Measurements from ENCODE around the gene RNF126.
"Not testable (repeated sequence)": the region's sequence is repeated elsewhere in the genome, so short reads cannot be mapped to it uniquely, and the experiment has no call there.

RNF126 gene

DNA sequence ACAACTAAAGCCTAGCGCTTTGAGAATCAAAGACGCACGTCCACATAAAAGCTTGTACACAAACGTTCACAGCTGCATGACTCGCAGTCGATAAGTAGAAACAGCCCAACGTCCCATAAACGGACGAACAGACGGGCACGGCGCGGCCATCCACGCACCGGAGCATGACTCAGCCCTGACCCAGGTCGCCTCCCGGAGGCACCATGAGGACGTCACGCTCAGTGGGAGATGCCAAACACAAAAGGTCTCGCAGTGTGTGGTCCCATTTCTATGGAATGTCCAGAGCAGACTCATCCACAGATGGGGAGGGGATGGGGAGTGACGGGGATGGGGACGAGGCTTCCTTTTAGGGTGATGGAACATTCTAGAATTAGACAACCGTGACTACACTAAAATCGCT lies 39.0 kb downstream of the RNF126 start:
- H3K4me1 ChIP-seq (ENCODE audit: low read depth, poor library complexity, severe bottlenecking), result no peaks in the 10 kb centered on the region
- TF ChIP-seq, protein P1, sequence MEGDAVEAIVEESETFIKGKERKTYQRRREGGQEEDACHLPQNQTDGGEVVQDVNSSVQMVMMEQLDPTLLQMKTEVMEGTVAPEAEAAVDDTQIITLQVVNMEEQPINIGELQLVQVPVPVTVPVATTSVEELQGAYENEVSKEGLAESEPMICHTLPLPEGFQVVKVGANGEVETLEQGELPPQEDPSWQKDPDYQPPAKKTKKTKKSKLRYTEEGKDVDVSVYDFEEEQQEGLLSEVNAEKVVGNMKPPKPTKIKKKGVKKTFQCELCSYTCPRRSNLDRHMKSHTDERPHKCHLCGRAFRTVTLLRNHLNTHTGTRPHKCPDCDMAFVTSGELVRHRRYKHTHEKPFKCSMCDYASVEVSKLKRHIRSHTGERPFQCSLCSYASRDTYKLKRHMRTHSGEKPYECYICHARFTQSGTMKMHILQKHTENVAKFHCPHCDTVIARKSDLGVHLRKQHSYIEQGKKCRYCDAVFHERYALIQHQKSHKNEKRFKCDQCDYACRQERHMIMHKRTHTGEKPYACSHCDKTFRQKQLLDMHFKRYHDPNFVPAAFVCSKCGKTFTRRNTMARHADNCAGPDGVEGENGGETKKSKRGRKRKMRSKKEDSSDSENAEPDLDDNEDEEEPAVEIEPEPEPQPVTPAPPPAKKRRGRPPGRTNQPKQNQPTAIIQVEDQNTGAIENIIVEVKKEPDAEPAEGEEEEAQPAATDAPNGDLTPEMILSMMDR (conservative IDR thresholded peaks at IDR 0.05; ENCODE audit: low read depth, low read length), result no peak
- no peak overlapping the region for H3K9ac ChIP-seq
- H3K4me3 ChIP-seq (IDR thresholded peaks at IDR 0.05; ENCODE audit: insufficient read depth, low read depth, low read length), result no peak overlapping the region
- H2AFZ ChIP-seq (ENCODE audit: low read depth), result no peak overlapping the region
- no peak overlapping the region for H3K27ac ChIP-seq
- no peaks in the 10 kb centered on the region for H3K36me3 ChIP-seq (ENCODE audit: insufficient read depth)
- no peaks in the 10 kb centered on the region for H3K27me3 ChIP-seq (ENCODE audit: insufficient read depth, low read depth)
- no peak overlapping the region for H3K4me2 ChIP-seq
- no peaks in the 10 kb centered on the region for H4K20me1 ChIP-seq (ENCODE audit: insufficient read depth)
- no peaks in the 10 kb centered on the region for H3K79me2 ChIP-seq (ENCODE audit: insufficient read depth, low read depth)

DNA sequence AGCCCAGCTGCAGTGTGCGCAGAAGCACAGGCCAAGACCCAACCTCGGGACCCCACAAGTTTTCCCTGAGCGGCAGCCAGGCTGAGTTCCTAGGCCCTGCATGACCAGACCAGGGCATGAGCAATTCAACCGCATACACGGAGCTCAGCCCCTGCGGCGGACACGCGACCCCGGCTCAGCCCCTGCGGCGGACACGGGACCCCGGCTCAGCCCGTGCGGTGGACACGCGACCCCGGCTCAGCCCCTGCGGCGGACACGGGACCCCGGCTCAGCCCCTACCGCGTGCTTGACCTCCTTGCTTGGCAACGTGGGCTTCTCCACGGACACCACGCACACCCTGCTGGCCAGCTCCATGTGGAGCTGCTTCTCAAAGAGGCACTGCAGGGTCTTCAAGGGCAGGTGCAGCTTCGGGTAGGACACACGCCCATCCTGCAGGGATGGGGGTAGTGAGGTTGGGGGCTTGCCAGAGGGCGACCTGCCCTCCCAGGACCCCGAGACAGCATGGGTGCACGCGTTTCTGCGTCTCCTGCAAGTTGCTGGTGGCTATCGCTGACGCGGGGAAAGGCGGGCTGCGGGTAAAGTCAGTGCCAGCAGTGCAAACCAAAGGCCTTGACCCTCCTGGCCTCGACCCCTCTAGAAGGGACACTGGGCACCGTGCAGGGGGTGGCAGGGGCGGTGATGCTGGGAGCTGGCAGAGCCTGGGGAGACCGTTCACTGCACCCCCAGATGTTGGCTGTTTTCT lies 39.7 kb downstream of the RNF126 start:
- Histone ChIP-seq H3K36me3 (ENCODE audit: insufficient read depth) (no peaks in the 10 kb centered on the region), H3K9ac (no peak overlapping the region)
- TF ChIP-seq, protein P1 (conservative IDR thresholded peaks at IDR 0.05; ENCODE audit: low read depth, low read length), result no peak

DNA sequence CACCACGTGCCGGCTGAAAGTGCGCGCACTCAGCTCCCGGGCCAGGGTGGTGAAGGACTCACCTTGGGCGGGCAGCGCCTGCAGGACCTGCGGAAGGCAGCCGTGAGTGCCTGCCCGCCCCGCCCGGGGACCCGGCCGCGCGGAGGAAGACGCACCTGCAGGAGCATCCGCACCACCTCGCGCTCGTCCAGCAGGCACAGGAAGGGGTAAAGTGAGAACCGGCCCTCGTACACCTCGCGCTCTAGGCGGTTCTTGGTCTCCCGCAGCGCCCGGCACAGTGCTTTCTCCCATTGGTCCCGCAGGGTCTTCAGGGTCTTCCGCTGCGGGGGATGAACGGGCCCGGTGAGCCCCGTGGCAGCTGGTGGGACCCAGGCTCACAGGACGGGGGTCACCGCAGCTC lies 40.3 kb downstream of the RNF126 start:
- Histone ChIP-seq H4K20me1 (ENCODE audit: insufficient read depth) (no peaks in the 10 kb centered on the region), H3K4me3 (IDR thresholded peaks at IDR 0.05; ENCODE audit: insufficient read depth, low read depth, low read length) (no peak overlapping the region), H3K79me2 (ENCODE audit: insufficient read depth, low read depth) (no peaks in the 10 kb centered on the region), H3K27me3 (ENCODE audit: insufficient read depth, low read depth) (no peaks in the 10 kb centered on the region), H3K4me1 (ENCODE audit: low read depth, poor library complexity, severe bottlenecking) (no peaks in the 10 kb centered on the region), H3K4me2 (no peak overlapping the region), H3K36me3 (ENCODE audit: insufficient read depth) (no peaks in the 10 kb centered on the region), H3K27ac (no peak overlapping the region), H2AFZ (ENCODE audit: low read depth) (no peak overlapping the region), H3K9ac (no peak overlapping the region)
- TF ChIP-seq, protein P1 (conservative IDR thresholded peaks at IDR 0.05; ENCODE audit: low read depth, low read length), result no peak

More for the DNA sequence above, 39.7 kb downstream of the RNF126 start:
- Histone ChIP-seq H3K79me2 (ENCODE audit: insufficient read depth, low read depth) (no peaks in the 10 kb centered on the region), H3K4me3 (IDR thresholded peaks at IDR 0.05; ENCODE audit: insufficient read depth, low read depth, low read length) (no peak overlapping the region), H3K4me2 (no peak overlapping the region), H3K4me1 (ENCODE audit: low read depth, poor library complexity, severe bottlenecking) (no peaks in the 10 kb centered on the region), H3K27ac (no peak overlapping the region), H2AFZ (ENCODE audit: low read depth) (no peak overlapping the region), H4K20me1 (ENCODE audit: insufficient read depth) (no peaks in the 10 kb centered on the region), H3K27me3 (ENCODE audit: insufficient read depth, low read depth) (no peaks in the 10 kb centered on the region)

DNA sequence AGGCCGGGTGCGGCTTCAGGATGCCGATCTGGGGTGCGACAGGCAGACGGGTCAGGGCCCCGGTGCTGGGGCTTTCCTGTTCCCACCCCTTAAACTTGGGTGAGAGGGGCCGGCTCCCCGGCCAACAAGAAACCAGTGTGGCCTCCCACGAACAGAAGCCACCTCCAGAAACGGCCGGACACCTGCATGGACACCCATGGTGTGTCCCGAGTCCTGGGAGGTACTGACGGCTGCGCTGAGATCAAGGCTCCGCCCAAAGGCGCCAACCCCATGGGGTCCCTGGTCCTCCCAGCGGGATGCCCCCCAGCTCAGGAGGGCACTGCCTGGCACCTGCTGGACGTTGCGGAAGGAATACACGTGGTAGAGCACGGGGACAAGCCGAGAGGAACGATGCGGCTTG lies 41.2 kb downstream of the RNF126 start:
- Histone ChIP-seq H3K9ac (no peak overlapping the region), H3K79me2 (ENCODE audit: insufficient read depth, low read depth) (no peaks in the 10 kb centered on the region), H3K4me2 (no peak overlapping the region), H3K27ac (no peak overlapping the region), H3K36me3 (ENCODE audit: insufficient read depth) (no peaks in the 10 kb centered on the region), H3K27me3 (ENCODE audit: insufficient read depth, low read depth) (no peaks in the 10 kb centered on the region), H2AFZ (ENCODE audit: low read depth) (no peak overlapping the region), H3K4me3 (IDR thresholded peaks at IDR 0.05; ENCODE audit: insufficient read depth, low read depth, low read length) (no peak overlapping the region), H3K4me1 (ENCODE audit: low read depth, poor library complexity, severe bottlenecking) (no peaks in the 10 kb centered on the region), H4K20me1 (ENCODE audit: insufficient read depth) (no peaks in the 10 kb centered on the region)
- TF ChIP-seq, protein P1 (conservative IDR thresholded peaks at IDR 0.05; ENCODE audit: low read depth, low read length), result no peak

DNA sequence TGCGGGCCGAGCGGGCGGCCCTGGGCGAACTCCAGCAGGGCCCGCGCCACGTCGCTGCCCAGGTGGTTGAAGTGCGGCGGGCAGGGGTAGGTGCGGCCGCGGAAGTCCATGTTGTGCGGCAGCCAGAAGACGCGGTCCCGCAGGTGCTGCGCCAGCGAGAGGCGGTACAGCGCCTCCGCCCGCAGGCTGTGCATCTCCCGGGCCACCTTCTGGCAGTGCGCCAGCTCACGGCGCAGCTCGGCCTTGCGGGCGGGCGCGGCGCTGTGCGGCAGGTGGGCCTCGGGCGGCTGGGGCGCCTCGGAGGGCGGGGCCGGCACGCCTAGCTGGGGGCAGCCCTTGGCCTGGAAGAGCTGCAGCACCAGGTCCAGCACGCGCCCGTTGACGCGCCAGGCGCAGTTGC lies 41.8 kb downstream of the RNF126 start:
- H2AFZ ChIP-seq (ENCODE audit: low read depth); H3K4me2 ChIP-seq; H3K4me3 ChIP-seq (IDR thresholded peaks at IDR 0.05; ENCODE audit: insufficient read depth, low read depth, low read length); H3K36me3 ChIP-seq (ENCODE audit: insufficient read depth); H3K79me2 ChIP-seq (ENCODE audit: insufficient read depth, low read depth); H3K4me1 ChIP-seq (ENCODE audit: low read depth, poor library complexity, severe bottlenecking); H4K20me1 ChIP-seq (ENCODE audit: insufficient read depth); H3K9ac ChIP-seq; H3K27ac ChIP-seq; H3K27me3 ChIP-seq (ENCODE audit: insufficient read depth, low read depth): not testable (repeated sequence)

Data from KMS-11 (cell line).